Measurements from ENCODE around the gene GRM4. TPM values are rescaled to one million over a fixed set of nuclear protein-coding genes. Genes with fewer than 3 reads are reported as not detected.

Gene GRM4
- total and polyA plus RNA-seq, 9 of the 15 experiments (the other 6 are each of a cell fraction or from before 2014, with no cell fraction given) = 0.18 TPM; not detected in 8

- TF ChIP-seq NCOA6 (IDR thresholded peaks at IDR 0.05) = no peak
- no peak for TF ChIP-seq GATA2 (CRISPR knock-in tag; IDR thresholded peaks at IDR 0.05)
- no peak for TF ChIP-seq TCF7 (IDR thresholded peaks at IDR 0.05; ENCODE audit: borderline replicate concordance)
- TF ChIP-seq ZFP1 (CRISPR knock-in tag; IDR thresholded peaks at IDR 0.05) = no peak
- no peak for TF ChIP-seq POLR3A (IDR thresholded peaks at IDR 0.05; ENCODE audit: borderline replicate concordance, extremely low read depth, insufficient read depth, insufficient read length)
- no peak for TF ChIP-seq TCF15 (CRISPR knock-in tag; IDR thresholded peaks at IDR 0.05)
- TF ChIP-seq CTBP1 (IDR thresholded peaks at IDR 0.05; ENCODE audit: borderline replicate concordance) = no peak
- no peak for TF ChIP-seq ZSCAN29 (IDR thresholded peaks at IDR 0.05)
- TF ChIP-seq GABPB2 (CRISPR knock-in tag; conservative IDR thresholded peaks at IDR 0.05) = no peak
Observed at GRCh38 chr6:34046617-34047016, 99.3 kb downstream of the GRM4 start (continued).

- no peak overlapping the region for H3K4me3 ChIP-seq
- in situ Hi-C loops (cut with MboI) (no loop called here), intact Hi-C loops (cut with micrococcal nuclease) (no loop called here)
- H3K79me2 ChIP-seq (ENCODE audit: control insufficient read depth, insufficient read depth, low read length) = no peaks in the 10 kb centered on the region
- no peaks in the 10 kb centered on the region for H3K36me3 ChIP-seq (ENCODE audit: control insufficient read depth, insufficient read depth, low read length)
- no peak overlapping the region for H2AFZ ChIP-seq (ENCODE audit: low read depth, low read length)
- POLR2A ChIA-PET = no interaction called here
- no peak overlapping the region for H3K4me2 ChIP-seq (ENCODE audit: insufficient read depth, low read length)
- ATAC-seq = no peak
- no peak overlapping the region for H3K9ac ChIP-seq (ENCODE audit: insufficient read depth in 1 of 2, low read depth in 2 of 2, low read length in 2 of 2)
- peaks cover 5% of the 10 kb centered on the region for H4K20me1 ChIP-seq (replicated peaks; ENCODE audit: control insufficient read depth, insufficient read depth, low read length)
- BruUV-seq (replicated peaks) = no TSS peak
- 3% methylated on average over 8 of the region's 8 CpGs for WGBS (ENCODE audit: insufficient coverage, low coverage, missing lambda C conversion rate)
- no peaks in the 10 kb centered on the region for H3K4me1 ChIP-seq (replicated peaks in 1 of 2; ENCODE audit: control insufficient read depth in 2 of 2, insufficient read depth in 2 of 2, low read length in 2 of 2)
- H3K9me3 ChIP-seq (replicated peaks; ENCODE audit: control insufficient read depth, insufficient read depth, low read depth, low read length) = no peaks in the 10 kb centered on the region; the same call in 1 of the 2 replicates
- no peak overlapping the region for H3K27ac ChIP-seq (ENCODE audit: extremely low read depth, low read depth, low read length)
- CTCF ChIA-PET (ENCODE audit: low intra/inter-chr PET ratio) = no interaction called here
- FAIRE-seq = no peak
- no peaks in the 10 kb centered on the region for H3K9me1 ChIP-seq (ENCODE audit: control insufficient read depth, insufficient read depth, low read length)
- DNase-seq (ENCODE audit: extremely low read depth in 1 of 4, low spot score in 3 of 4) = no peak
- peaks cover 7 to 55% of the 10 kb centered on the region in 2 experiments for H3K27me3 ChIP-seq (ENCODE audit: control insufficient read depth in 2 of 2, insufficient read depth in 2 of 2, low read length in 2 of 2)
- TF ChIP-seq RAD51 (IDR thresholded peaks at IDR 0.05; ENCODE audit: borderline replicate concordance, low read depth) = no peak
- no peak for TF ChIP-seq CREBBP (IDR thresholded peaks at IDR 0.05; ENCODE audit: low read depth, low read length)
- TF ChIP-seq MTF1 (CRISPR knock-in tag; IDR thresholded peaks at IDR 0.05; ENCODE audit: borderline replicate concordance) = no peak
- no peak for TF ChIP-seq ZNF695 (CRISPR knock-in tag; IDR thresholded peaks at IDR 0.05)
- no peak for TF ChIP-seq ZNF79 (CRISPR knock-in tag; IDR thresholded peaks at IDR 0.05; ENCODE audit: low read depth)
- TF ChIP-seq PHF20 (IDR thresholded peaks at IDR 0.05; ENCODE audit: partially characterized antibody) = no peak
- no peak for TF ChIP-seq NONO (IDR thresholded peaks at IDR 0.05; ENCODE audit: low read depth in 2 of 2, low read length in 1 of 2)
Observed at GRCh38 chr6:34045771-34046170, 100.1 kb downstream of the GRM4 start.
